Measurements from ENCODE around the gene CALN1. TPM values are rescaled to one million over a fixed set of nuclear protein-coding genes. Genes with fewer than 3 reads are reported as not detected.
"Not testable (repeated sequence)": the region's sequence is repeated elsewhere in the genome, so short reads cannot be mapped to it uniquely, and the experiment has no call there.

Gene CALN1
- total RNA-seq, 4 donors from 2014 or later, result 0.04 TPM; not detected in 3

DNA sequence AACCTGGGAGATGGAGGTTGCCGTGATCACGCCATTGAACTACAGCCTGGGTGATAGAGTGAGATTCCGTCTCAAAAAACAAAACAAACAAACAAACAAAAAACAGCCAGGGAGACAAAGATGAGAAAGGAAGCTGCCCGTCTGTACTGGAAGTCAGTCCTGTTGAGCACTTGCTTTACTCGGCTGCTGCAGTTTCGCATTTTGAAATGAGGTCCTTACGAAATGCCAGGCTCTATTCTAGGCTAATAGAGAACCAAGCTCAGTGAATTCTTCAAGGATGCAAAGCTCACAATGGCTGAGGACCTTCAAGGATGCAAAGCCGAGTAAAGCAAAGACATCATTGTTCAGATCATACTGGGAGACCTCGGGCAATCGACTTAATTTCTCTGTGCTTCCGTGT lies 333.3 kb downstream of the CALN1 start:
- H3K4me1 ChIP-seq, result no peaks in the 10 kb centered on the region
- H3K36me3 ChIP-seq, result no peaks in the 10 kb centered on the region
- H3K27ac ChIP-seq, result no peak overlapping the region
- H3K9me3 ChIP-seq, result peaks cover 0 to 5% (median 0%) of the 10 kb centered on the region in 3 donors
- 85 to 94% methylated on average over 5 to 11 of the region's 11 CpGs for WGBS, 2 donors (ENCODE audit: low coverage in 1 of 2)
- TF ChIP-seq EP300 (IDR thresholded peaks at IDR 0.05) (no peak), POLR2AphosphoS5 (IDR thresholded peaks at IDR 0.05) (no peak), POLR2A (IDR thresholded peaks at IDR 0.05) (no peak)
- TF ChIP-seq, protein P1, sequence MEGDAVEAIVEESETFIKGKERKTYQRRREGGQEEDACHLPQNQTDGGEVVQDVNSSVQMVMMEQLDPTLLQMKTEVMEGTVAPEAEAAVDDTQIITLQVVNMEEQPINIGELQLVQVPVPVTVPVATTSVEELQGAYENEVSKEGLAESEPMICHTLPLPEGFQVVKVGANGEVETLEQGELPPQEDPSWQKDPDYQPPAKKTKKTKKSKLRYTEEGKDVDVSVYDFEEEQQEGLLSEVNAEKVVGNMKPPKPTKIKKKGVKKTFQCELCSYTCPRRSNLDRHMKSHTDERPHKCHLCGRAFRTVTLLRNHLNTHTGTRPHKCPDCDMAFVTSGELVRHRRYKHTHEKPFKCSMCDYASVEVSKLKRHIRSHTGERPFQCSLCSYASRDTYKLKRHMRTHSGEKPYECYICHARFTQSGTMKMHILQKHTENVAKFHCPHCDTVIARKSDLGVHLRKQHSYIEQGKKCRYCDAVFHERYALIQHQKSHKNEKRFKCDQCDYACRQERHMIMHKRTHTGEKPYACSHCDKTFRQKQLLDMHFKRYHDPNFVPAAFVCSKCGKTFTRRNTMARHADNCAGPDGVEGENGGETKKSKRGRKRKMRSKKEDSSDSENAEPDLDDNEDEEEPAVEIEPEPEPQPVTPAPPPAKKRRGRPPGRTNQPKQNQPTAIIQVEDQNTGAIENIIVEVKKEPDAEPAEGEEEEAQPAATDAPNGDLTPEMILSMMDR (IDR thresholded peaks at IDR 0.05), result no peak
- H3K4me3 ChIP-seq, result no peak overlapping the region
- no peak for ATAC-seq
- no peaks in the 10 kb centered on the region for H3K27me3 ChIP-seq

DNA sequence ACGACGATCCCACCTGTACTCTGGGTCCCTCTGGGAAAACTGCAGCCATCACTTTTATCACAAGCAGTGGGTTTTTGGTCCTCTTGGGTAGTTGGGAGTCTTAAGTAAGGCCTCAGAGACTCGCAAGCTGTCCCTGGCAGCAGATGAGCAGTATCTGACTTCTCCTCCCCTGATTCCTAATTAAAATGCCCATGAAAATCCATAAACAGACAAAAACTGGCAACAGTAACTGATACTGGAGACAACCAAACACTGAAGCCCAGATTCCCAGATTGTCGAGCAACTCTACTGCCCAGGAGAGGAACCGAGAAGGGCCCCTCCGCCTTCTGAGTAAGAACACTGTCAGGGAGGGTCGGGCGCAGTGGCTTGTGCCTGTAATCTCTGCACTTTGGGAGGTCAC lies 333.8 kb downstream of the CALN1 start:
- no peak for ATAC-seq

DNA sequence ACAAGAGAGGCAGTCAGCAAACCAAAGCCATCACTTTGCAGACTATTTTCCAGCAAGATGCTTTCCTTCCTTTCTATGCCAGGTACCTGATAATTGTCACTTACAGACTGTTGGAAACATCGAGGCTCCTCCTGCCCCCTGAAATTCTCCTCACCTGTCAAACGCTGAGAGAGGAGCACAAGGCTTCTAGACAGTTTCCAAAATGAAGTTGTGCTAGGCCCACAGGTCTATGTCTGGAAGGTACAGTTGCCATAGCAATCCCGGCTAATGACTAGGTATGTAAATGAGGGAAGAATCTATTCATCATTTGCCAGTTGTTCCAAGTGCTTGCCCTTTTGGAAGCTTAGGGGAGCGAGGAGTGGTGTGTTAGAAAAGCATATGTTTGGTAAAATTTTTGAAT lies 334.4 kb downstream of the CALN1 start:
- ATAC-seq, result no peak
- TF ChIP-seq POLR2A (IDR thresholded peaks at IDR 0.05) (no peak), POLR2AphosphoS5 (IDR thresholded peaks at IDR 0.05) (no peak), EP300 (IDR thresholded peaks at IDR 0.05) (no peak)
- TF ChIP-seq, protein P1 (IDR thresholded peaks at IDR 0.05), result no peak
- Histone ChIP-seq H3K36me3 (no peaks in the 10 kb centered on the region), H3K9me3 (peaks cover 0 to 7% (median 0%) of the 10 kb centered on the region in 3 donors), H3K4me1 (no peaks in the 10 kb centered on the region), H3K27me3 (no peaks in the 10 kb centered on the region), H3K4me3 (no peak overlapping the region), H3K27ac (no peak overlapping the region)
- WGBS, 2 donors (ENCODE audit: low coverage in 1 of 2), result 60 to 85% methylated on average over 2 to 4 of the region's 4 CpGs

More for the DNA sequence above, 333.8 kb downstream of the CALN1 start:
- WGBS, 2 donors (ENCODE audit: low coverage in 1 of 2), result 83 to 88% methylated on average over 3 to 4 of the region's 8 CpGs
- Histone ChIP-seq H3K27ac (no peak overlapping the region), H3K9me3 (peaks cover 0 to 5% (median 0%) of the 10 kb centered on the region in 3 donors), H3K36me3 (no peaks in the 10 kb centered on the region), H3K4me1 (no peaks in the 10 kb centered on the region), H3K27me3 (no peaks in the 10 kb centered on the region), H3K4me3 (no peak overlapping the region)
- TF ChIP-seq POLR2A (IDR thresholded peaks at IDR 0.05) (no peak), EP300 (IDR thresholded peaks at IDR 0.05) (no peak), POLR2AphosphoS5 (IDR thresholded peaks at IDR 0.05) (no peak)
- TF ChIP-seq, protein P1 (IDR thresholded peaks at IDR 0.05), result no peak

GRCh38 chr7:72072901-72073300 lies 339.2 kb downstream of the CALN1 start:
- H3K36me3 ChIP-seq, result no peaks in the 10 kb centered on the region
- H3K9me3 ChIP-seq, result peaks cover 0 to 21% (median 0%) of the 10 kb centered on the region in 3 donors
- H3K4me3 ChIP-seq, result no peak overlapping the region
- no peak for ATAC-seq
- no peak for TF ChIP-seq POLR2A (IDR thresholded peaks at IDR 0.05)
- no peak for TF ChIP-seq POLR2AphosphoS5 (IDR thresholded peaks at IDR 0.05)
- TF ChIP-seq, protein P1 (IDR thresholded peaks at IDR 0.05), result no peak
- TF ChIP-seq EP300 (IDR thresholded peaks at IDR 0.05), result no peak
- H3K27ac ChIP-seq, result no peak overlapping the region
- no peaks in the 10 kb centered on the region for H3K27me3 ChIP-seq
- no peaks in the 10 kb centered on the region for H3K4me1 ChIP-seq

DNA sequence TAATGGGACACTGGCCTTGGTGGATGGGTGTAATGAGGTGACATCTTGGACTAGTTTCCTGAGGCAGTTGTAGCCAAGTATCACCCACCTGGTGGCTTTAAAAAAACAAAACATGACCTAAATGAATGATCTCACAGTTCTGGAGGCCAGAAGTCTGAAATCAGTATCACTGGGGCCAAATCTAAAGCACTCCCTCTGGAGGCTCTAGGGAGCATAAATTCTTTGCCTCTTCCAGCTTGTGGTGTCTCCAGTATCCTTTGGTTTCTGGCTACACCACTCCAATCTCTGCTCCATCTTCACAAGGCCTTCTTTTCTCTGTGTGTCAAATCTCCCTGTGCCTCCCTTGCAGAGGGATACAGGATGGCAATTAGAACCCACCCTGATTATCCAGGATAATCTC lies 342.9 kb downstream of the CALN1 start:
- TF ChIP-seq EP300 (IDR thresholded peaks at IDR 0.05) (no peak), POLR2AphosphoS5 (IDR thresholded peaks at IDR 0.05) (no peak), POLR2A (IDR thresholded peaks at IDR 0.05) (no peak)
- TF ChIP-seq, protein P1 (IDR thresholded peaks at IDR 0.05), result no peak
- Histone ChIP-seq H3K27ac (no peak overlapping the region), H3K36me3 (no peaks in the 10 kb centered on the region), H3K4me3 (no peak overlapping the region), H3K27me3 (no peaks in the 10 kb centered on the region), H3K4me1 (no peaks in the 10 kb centered on the region), H3K9me3 (peaks cover 0 to 18% (median 0%) of the 10 kb centered on the region in 3 donors)
- ATAC-seq, result no peak

DNA sequence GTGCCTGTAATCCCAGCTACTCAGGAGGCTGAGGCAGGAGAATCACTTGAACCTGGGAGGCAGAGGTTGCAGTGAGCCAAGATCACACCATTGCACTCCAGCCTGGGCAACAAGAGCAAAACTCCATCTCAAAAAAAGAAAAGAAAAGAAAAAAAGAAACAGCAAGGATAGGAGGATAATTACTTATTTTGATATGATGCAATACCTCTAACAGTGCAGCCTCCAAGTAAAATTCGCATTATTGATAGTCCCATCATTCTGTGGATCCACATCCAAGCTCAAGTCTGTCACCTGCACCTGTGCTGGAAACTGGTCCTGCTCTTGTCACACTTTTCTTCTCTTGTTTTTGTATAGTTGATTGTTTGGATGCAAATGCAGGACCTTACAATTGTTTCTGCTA lies 346.4 kb downstream of the CALN1 start:
- not testable (repeated sequence) for ATAC-seq, H3K27ac ChIP-seq, H3K4me1 ChIP-seq, H3K9me3 ChIP-seq, H3K36me3 ChIP-seq, H3K4me3 ChIP-seq, H3K27me3 ChIP-seq
- 88 to 100% methylated on average over 1 of the region's 1 CpG for WGBS, 2 donors (ENCODE audit: low coverage in 1 of 2)

All from gastroesophageal sphincter (tissue), 4 donors.